Measurements from ENCODE around the gene ASPRV1.
A peak's percentile ranks its signal among the peaks of the same experiment; 100 is the strongest.

Gene ASPRV1

GRCh38 chr2:69937968-69938367 is 23.5 kb downstream of the ASPRV1 start:
- DNase-seq = no peak

GRCh38 chr2:69936906-69937305 is 24.5 kb downstream of the ASPRV1 start:
- DNase-seq = no peak

GRCh38 chr2:69935011-69935410 is 26.4 kb downstream of the ASPRV1 start:
- no peak for DNase-seq

- no peak for DNase-seq
Observed at GRCh38 chr2:69934614-69934908, 26.9 kb downstream of the ASPRV1 start.

DNA sequence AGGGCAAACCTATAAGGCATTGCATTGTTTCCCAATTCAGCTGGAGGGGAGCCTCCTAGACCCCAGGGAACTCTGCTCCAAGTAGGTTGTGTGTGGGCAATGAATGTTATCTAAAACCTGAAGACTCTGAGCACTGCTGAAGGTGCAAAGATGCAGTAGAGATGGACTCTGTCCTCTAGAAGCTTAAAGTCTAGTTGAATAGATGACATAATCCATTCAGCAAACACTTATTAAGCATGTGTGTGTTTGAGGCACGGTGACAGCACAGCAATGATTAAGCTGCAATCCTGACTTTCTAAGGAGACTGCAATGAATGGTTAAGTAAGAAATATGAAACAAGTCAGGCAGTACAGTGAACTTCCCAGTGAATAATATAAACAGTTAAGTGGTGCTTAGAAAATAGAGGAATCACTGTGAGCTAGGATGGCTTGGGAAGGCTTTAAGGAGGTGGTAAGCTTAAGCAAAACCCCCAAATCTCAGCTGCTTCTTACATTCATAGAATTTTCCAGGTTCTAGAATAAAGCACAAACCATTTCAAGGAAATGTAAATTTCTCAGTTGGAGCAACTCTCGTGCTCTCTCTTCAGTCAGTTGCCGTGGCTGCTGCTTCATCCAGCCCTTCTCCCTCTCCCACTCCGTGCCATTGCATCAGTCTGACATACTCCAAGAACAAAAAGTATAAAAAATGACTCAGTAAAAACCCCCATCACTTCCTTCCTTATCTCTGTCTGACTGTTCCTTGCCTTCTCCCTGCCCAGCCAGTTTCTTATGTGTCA is 27.4 kb downstream of the ASPRV1 start:
- DNase-seq = no peak

- no peak for DNase-seq
Observed at GRCh38 chr2:69933254-69933828, 28.1 kb downstream of the ASPRV1 start.

GRCh38 chr2:69932596-69932922 is 28.9 kb downstream of the ASPRV1 start:
- DNase-seq = no peak

GRCh38 chr2:69931832-69932595 is 29.4 kb downstream of the ASPRV1 start:
- no peak for DNase-seq

DNA sequence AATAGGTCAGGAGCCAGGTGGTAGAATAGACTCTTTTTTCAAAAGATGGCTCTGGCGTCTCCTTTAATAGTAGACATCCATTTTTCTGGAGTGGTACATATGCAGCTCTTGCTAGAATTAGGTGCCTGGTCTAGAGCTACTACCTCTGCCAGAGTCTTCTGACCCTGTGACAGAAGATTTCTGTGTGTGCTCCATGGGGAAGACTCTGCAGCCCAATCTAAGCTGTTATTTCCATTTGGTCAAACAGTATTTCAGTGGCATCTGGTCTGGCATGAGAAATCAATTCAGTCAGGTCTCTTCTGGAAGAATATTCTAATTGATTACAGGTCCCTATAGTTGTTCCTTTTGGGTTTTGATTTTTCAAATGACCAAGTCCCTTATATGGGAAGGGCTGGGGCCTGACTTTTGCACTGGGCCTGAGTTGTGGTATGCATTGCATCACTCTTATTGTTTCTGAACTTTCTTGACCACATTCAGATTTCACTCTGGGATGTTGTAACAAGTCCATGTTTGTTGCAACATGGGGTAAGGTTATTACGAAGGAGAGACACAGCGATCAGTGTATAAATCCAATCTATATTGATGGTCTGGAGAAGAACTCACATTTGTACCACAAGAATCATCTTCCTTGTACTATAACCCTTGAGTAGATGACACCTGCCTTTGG is 34.4 kb downstream of the ASPRV1 start:
- DNase-seq = no peak

- DNase-seq = no peak
Observed at GRCh38 chr2:69923116-69923515, 38.3 kb downstream of the ASPRV1 start.

GRCh38 chr2:69918401-69918800 is 43.0 kb downstream of the ASPRV1 start:
- DNase-seq = no peak

DNA sequence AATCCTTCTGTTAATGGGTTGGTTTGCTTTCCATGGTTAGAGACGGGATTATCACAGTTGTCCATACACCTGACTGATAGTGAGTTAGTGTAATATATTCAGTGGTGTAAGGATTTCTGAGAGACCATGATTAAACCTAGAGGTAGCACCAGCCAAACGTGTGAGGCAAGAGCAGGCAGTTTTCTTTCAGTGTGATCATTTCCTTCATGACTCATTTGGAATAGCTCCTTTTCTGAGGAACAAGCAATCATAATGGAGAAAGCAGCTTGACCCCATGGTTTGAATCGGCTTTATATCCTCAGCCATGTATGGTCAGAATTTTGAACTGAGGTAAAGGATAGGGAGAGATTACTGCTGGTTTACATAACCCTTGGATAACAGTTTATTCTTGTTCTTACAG is 43.6 kb downstream of the ASPRV1 start:
- DNase-seq = no peak

- no peak for DNase-seq
Observed at GRCh38 chr2:69916106-69916505, 45.3 kb downstream of the ASPRV1 start.

GRCh38 chr2:69914950-69915945 is 46.2 kb downstream of the ASPRV1 start, which contains the start of gene MXD1:
Gene MXD1 (plus strand): TSS chr2:69915109. CDS start chr2:69915331, 222 bp downstream.
- DNase-seq = peak; percentile 18

DNA sequence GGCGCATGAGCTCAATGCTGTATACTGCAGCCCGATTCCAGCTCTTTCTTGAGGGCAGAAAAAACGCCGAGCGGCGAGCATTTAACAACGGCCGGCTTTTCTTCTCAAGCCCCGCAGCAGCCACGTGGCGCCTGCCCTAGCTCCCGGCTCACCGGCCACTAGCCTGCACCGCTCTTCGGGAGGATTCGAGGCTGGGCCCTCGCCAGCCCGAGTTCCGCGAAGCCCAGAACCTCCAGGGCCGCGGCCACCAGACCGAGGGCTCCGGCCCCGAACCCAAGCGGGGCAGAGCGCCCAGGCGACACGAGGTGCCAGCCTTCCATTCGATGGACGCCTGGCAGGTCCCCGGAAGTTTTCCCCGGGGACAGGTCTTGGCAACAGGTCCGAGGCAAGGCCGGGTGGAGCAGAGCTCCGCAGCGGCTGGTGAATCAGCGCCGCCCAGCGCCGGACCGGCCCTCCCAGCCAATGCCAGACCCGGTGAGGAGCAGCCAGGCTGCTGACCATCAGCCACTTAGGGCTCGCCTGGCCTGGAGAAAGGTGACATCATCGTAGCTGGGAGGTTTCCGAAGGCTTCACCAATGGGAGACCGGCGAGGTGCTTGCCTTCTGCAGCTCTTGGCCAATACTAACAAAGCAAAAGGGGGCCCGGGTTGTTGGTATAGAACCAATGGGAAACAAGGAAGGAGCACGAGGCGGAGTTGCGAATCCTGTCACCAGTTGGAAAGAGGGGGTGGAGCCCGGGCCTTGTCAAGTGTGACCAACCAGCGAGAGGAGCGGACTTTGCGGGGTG is 47.1 kb downstream of the ASPRV1 start:
- DNase-seq = peak; percentile 99

- peak; percentile 16 for DNase-seq
Observed at GRCh38 chr2:69911985-69912563, 49.4 kb downstream of the ASPRV1 start.

Measured in effector CD4-positive, alpha-beta T cell (primary cell).